Measurements from ENCODE around the gene ACHE.
A peak's percentile ranks its signal among the peaks of the same experiment; 100 is the strongest.

ACHE gene

DNA sequence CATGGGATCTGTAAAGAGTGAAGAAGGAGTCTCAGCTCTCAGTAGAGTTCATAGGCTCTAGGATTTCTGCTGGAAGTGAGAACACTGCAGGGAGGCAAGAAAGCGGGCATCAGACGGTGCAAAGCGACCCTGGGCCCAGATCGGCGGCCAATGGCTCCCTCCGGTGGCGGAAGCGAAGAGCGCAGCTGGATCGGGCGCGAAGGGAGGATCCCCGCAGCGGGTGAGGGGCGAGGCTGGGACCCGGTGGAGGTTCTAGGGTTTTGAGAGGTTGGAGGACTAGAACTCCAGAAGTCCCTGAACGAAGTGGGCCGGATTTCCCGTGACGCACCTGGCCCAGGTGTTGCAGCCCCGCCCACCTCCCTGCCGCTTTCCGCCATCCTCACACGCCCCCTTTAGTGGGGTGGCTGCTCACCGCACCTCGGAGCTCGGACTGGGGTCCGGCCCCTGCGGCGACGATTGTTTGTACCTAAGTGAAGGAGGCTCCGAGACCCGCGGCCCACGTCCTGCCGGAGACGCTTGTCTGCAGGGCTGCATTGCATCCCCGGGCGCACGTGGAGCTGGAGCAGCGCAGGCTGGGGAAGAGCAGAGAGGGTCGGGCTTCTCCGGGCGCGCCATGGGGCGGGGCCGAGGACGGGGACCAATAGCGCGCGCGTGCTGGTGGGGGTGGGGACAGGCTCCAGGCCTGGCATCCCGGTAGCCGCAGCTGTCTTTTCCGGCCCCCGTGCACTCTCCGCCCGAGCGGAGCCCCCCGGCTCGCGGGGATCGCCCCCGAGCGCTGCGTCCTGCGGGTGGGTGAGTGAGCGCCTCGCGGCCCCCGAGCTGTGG is 43.4 kb downstream of the ACHE start, which contains the start of gene SLC12A9:
Gene SLC12A9 (plus strand): TSS at position 666 of the 825 bp plus-strand sequence. CDS start 1,485 bp downstream, outside the sequence.
- FAIRE-seq (peak; percentile 96), DNase-seq (ENCODE audit: insufficient read length) (peak; percentile 97)
- TF ChIP-seq POLR2AphosphoS5 (IDR thresholded peaks at IDR 0.05; ENCODE audit: low read depth, low read length) (no peak), TAF1 (IDR thresholded peaks at IDR 0.05; ENCODE audit: borderline replicate concordance, low read depth, low read length) (no peak), POLR2A (IDR thresholded peaks at IDR 0.05; ENCODE audit: low read depth, low read length) (peak; percentile 30; the same call in 1 of the 2 replicates)

- DNase-seq (ENCODE audit: insufficient read length) = no peak
- TF ChIP-seq TAF1 (IDR thresholded peaks at IDR 0.05; ENCODE audit: borderline replicate concordance, low read depth, low read length) (no peak), POLR2A (IDR thresholded peaks at IDR 0.05; ENCODE audit: low read depth, low read length) (no peak), POLR2AphosphoS5 (IDR thresholded peaks at IDR 0.05; ENCODE audit: low read depth, low read length) (no peak)
- FAIRE-seq = no peak
Measured at GRCh38 chr7:100847360-100847759, 48.3 kb downstream of the ACHE start.

- TF ChIP-seq POLR2AphosphoS5 (IDR thresholded peaks at IDR 0.05; ENCODE audit: low read depth, low read length) = no peak
- no peak for TF ChIP-seq TAF1 (IDR thresholded peaks at IDR 0.05; ENCODE audit: borderline replicate concordance, low read depth, low read length)
- TF ChIP-seq POLR2A (IDR thresholded peaks at IDR 0.05; ENCODE audit: low read depth, low read length) = no peak
- DNase-seq (ENCODE audit: insufficient read length) (no peak), FAIRE-seq (no peak)
Measured at GRCh38 chr7:100840470-100841100, 55.1 kb downstream of the ACHE start.

Data from GM12892 (cell line).